Naive thymus-derived CD4-positive, alpha-beta T cell (primary cell): ENCODE data around the gene PAX7. TPM values are rescaled to one million over a fixed set of nuclear protein-coding genes. Genes with fewer than 3 reads are reported as not detected.
"Not testable (repeated sequence)": the region's sequence is repeated elsewhere in the genome, so short reads cannot be mapped to it uniquely, and the experiment has no call there.

Source experiments
- ATAC-seq: fragments of 150-1000 bp; cut with Tn5 transposase; 2 replicates; pipeline ENCODE4 v1.10.0; 2021; ENCODE audit warnings: mild to moderate bottlenecking, moderate library complexity
- CTCF ChIA-PET: fragments of 350-600 bp; sonication (Branson Sonifier 250); formaldehyde crosslinking; loops from one replicate; lab custom pipeline; 2021; ENCODE audit warnings: antibody characterized with exemption; lab: Charles Lee
- POLR2A ChIA-PET: fragments of 350-600 bp; sonication (Branson Sonifier 250); formaldehyde crosslinking; loops from one replicate; lab custom pipeline; 2021; ENCODE audit warnings: antibody characterized with exemption, inconsistent platforms; lab: Charles Lee
- DNase-seq, 9 donors: peaks; one replicate each; pipeline versions ENCODE4 v3.0.0 to v3.0.0-alpha.2; 2020 to 2022; ENCODE audit warnings: mixed read lengths in 1 of 9
- H3K27ac ChIP-seq: one replicate; pipeline ENCODE4 v1.7.0; 2013; ENCODE audit warnings: mild to moderate bottlenecking, low read depth, low read length, moderate library complexity
- H3K27me3 ChIP-seq, 2 donors: one replicate each; pipeline ENCODE4 v1.7.0; 2013; ENCODE audit warnings: low read length in 2 of 2, mild to moderate bottlenecking in 2 of 2, moderate library complexity in 2 of 2; ENCODE audit not compliant: control insufficient read depth in 2 of 2, insufficient read depth in 2 of 2
- H3K36me3 ChIP-seq, 3 experiments: 1 replicate in 2 of 3; 2 replicates in 1 of 3; pipeline ENCODE4 v1.7.0; 2013; ENCODE audit warnings: low read length in 3 of 3, mild to moderate bottlenecking in 3 of 3, moderate library complexity in 1 of 3; ENCODE audit not compliant: insufficient read depth in 3 of 3, control insufficient read depth in 2 of 3
- H3K4me1 ChIP-seq, 2 donors: one replicate each; pipeline ENCODE4 v1.7.0; 2013; ENCODE audit warnings: low read length in 2 of 2, mild to moderate bottlenecking in 2 of 2, moderate library complexity in 1 of 2; ENCODE audit not compliant: control insufficient read depth in 2 of 2, insufficient read depth in 2 of 2
- H3K4me3 ChIP-seq: 2 replicates; pipeline ENCODE4 v1.7.0; 2013; ENCODE audit warnings: mild to moderate bottlenecking, low read length
- H3K9me3 ChIP-seq, 3 experiments: 1 replicate in 2 of 3; 2 replicates in 1 of 3; pipeline ENCODE4 v1.7.0; 2013; ENCODE audit warnings: low read length in 3 of 3; ENCODE audit not compliant: control insufficient read depth in 2 of 3
- H3K27ac Mint-ChIP-seq, 9 donors: one replicate each; pipeline ENCODE4 v1.8.0; 2020 to 2022; ENCODE audit warnings: mixed read lengths in 9 of 9, mild to moderate bottlenecking in 8 of 9, moderate library complexity in 5 of 9, inconsistent platforms in 2 of 9
- H3K27me3 Mint-ChIP-seq, 5 donors: one replicate each; pipeline ENCODE4 v1.8.0; 2021 to 2022; ENCODE audit warnings: mixed read lengths in 5 of 5, mild to moderate bottlenecking in 1 of 5
- H3K36me3 Mint-ChIP-seq, 5 donors: one replicate each; pipeline ENCODE4 v1.8.0; 2020 to 2022; ENCODE audit warnings: mixed read lengths in 5 of 5, mild to moderate bottlenecking in 3 of 5, inconsistent platforms in 1 of 5
- H3K4me1 Mint-ChIP-seq, 7 donors: one replicate each; pipeline ENCODE4 v1.8.0; 2020 to 2022; ENCODE audit warnings: mixed read lengths in 7 of 7, mild to moderate bottlenecking in 3 of 7, inconsistent platforms in 1 of 7
- H3K4me3 Mint-ChIP-seq, 10 donors: one replicate each; pipeline ENCODE4 v1.8.0; 2020 to 2022; ENCODE audit warnings: mild to moderate bottlenecking in 10 of 10, mixed read lengths in 10 of 10, moderate library complexity in 6 of 10, inconsistent platforms in 2 of 10
- H3K9me3 Mint-ChIP-seq, 11 donors: one replicate each; pipeline ENCODE4 v1.8.0; 2020 to 2022; ENCODE audit warnings: mixed read lengths in 11 of 11, mild to moderate bottlenecking in 4 of 11, inconsistent platforms in 1 of 11, moderate library complexity in 1 of 11
- intact Hi-C, 2 donors: fragments of 100-400 bp; cut with micrococcal nuclease; formaldehyde crosslinking; loops; one replicate each; pipeline ENCODE4 v1.15.1; 2023
- polyA plus RNA-seq, 2 donors: library from polyadenylated mRNA; unstranded; fragments of 300-500 nt; fragmentation: Illumina TruSeq; gene quantifications; one replicate each; pipeline ENCODE4 v1.2.3, GENCODE V29; 2021
- total RNA-seq, 6 experiments: library from RNA in 5 of 6; stranded (reverse) in 5 of 6; gene quantifications; 1 replicate in 5 of 6; 2 replicates in 1 of 6; pipeline ENCODE4 v1.2.3 and lab custom pipeline; 2021 to 2026

Gene PAX7
- total and polyA plus RNA-seq, 7 experiments from 2014 or later, result not detected

DNA sequence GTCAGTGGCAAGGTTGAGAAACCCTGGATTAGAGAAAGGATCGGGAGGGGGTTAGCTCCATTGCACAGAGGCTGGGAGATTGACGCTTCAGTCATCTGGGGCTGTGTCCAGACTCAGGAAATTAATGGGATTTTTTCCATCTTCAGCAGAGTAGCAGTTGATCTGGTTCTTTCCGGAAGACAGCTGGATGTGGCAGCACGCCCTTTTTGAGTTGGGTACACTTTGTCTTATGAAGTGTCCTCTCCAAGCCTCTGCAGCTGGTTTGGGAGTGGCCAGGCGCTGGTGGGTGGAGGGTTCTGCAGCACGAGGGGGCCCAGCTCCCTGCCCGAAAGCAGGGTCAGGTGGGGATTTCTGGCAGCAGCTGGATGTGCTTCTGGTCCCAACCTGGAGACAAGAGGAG is 133.7 kb downstream of the PAX7 start:
- Mint-ChIP-seq H3K4me3 (no peak overlapping the region), H3K27ac (no peak overlapping the region), H3K9me3 (peaks cover 0 to 4% (median 0%) of the 10 kb centered on the region in 11 donors), H3K4me1 (peaks cover 0 to 2% (median 0%) of the 10 kb centered on the region in 7 donors), H3K36me3 (no peaks in the 10 kb centered on the region), H3K27me3 (peaks cover 10 to 49% (median 38%) of the 10 kb centered on the region in 5 donors)
- ATAC-seq, result no peak
- Histone ChIP-seq H3K9me3 (no peaks in the 10 kb centered on the region), H3K27ac (no peak overlapping the region), H3K4me3 (no peak overlapping the region), H3K4me1 (no peaks in the 10 kb centered on the region), H3K27me3 (no peaks in the 10 kb centered on the region), H3K36me3 (no peaks in the 10 kb centered on the region)
- no peak for DNase-seq
- intact Hi-C loops, result no loop called here
- ChIA-PET CTCF (no interaction called here), POLR2A (no interaction called here)

DNA sequence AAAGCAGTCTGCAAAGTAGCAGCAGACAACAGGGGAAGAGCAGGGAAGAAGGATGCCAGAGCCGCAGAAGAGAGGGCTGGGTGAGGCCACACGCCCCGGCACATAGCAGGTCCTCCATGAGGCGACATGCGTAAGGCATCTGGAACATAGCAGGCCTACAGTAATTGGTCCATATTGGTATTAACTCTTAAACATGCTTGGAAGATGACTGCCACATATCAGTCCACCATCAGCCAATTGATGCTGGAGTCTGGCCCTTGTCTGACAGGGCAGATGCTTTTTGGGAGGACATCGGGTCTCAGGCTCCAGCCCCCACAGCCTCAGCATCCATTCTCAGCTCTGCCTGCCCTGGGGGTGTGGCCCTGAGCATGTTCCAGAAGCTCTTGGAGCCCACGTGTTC is 135.1 kb downstream of the PAX7 start:
- no peaks in the 10 kb centered on the region for H3K9me3 ChIP-seq
- H3K27ac ChIP-seq, result no peak overlapping the region
- H3K4me1 Mint-ChIP-seq, result peaks cover 0 to 1% (median 0%) of the 10 kb centered on the region in 7 donors
- H3K27me3 Mint-ChIP-seq, result peaks cover 15 to 54% (median 42%) of the 10 kb centered on the region in 5 donors
- H3K36me3 Mint-ChIP-seq, result no peaks in the 10 kb centered on the region
- ATAC-seq (no peak), DNase-seq (no peak)
- H3K9me3 Mint-ChIP-seq, result peaks cover 0 to 4% (median 0%) of the 10 kb centered on the region in 11 donors
- no peak overlapping the region for H3K27ac Mint-ChIP-seq
- no peak overlapping the region for H3K4me3 ChIP-seq
- no peaks in the 10 kb centered on the region for H3K27me3 ChIP-seq
- intact Hi-C loops, result no loop called here
- H3K36me3 ChIP-seq, result no peaks in the 10 kb centered on the region
- no peaks in the 10 kb centered on the region for H3K4me1 ChIP-seq
- POLR2A ChIA-PET, result no interaction called here
- H3K4me3 Mint-ChIP-seq, result no peak overlapping the region
- CTCF ChIA-PET, result no interaction called here

- H3K27me3 ChIP-seq, result no peaks in the 10 kb centered on the region
- POLR2A ChIA-PET, result no interaction called here
- intact Hi-C loops, result no loop called here
- Mint-ChIP-seq H3K27ac (no peak overlapping the region), H3K27me3 (peaks cover 15 to 51% (median 40%) of the 10 kb centered on the region in 5 donors), H3K4me3 (no peak overlapping the region), H3K4me1 (no peaks in the 10 kb centered on the region), H3K9me3 (peaks cover 0 to 4% (median 0%) of the 10 kb centered on the region in 11 donors), H3K36me3 (no peaks in the 10 kb centered on the region)
- no peak overlapping the region for H3K4me3 ChIP-seq
- no peak overlapping the region for H3K27ac ChIP-seq
- H3K9me3 ChIP-seq, result no peaks in the 10 kb centered on the region
- H3K36me3 ChIP-seq, result no peaks in the 10 kb centered on the region
- H3K4me1 ChIP-seq, result no peaks in the 10 kb centered on the region
- ATAC-seq (no peak), DNase-seq (no peak)
- CTCF ChIA-PET, result no interaction called here
These were observed 135.7 kb downstream of the PAX7 start for GRCh38 chr1:18766328-18766727.

- H3K4me1 Mint-ChIP-seq, H3K36me3 ChIP-seq, H3K4me3 Mint-ChIP-seq, H3K9me3 ChIP-seq, H3K36me3 Mint-ChIP-seq, H3K27me3 ChIP-seq, H3K4me1 ChIP-seq, ATAC-seq, intact Hi-C loops, H3K27ac Mint-ChIP-seq, DNase-seq, H3K4me3 ChIP-seq, H3K9me3 Mint-ChIP-seq, H3K27ac ChIP-seq, POLR2A ChIA-PET, CTCF ChIA-PET: not testable (repeated sequence)
- peaks cover 15 to 55% (median 29%) of the 10 kb centered on the region in 5 donors for H3K27me3 Mint-ChIP-seq
These were observed 136.9 kb downstream of the PAX7 start for GRCh38 chr1:18767576-18767975.

GRCh38 chr1:18768086-18768485 is 137.4 kb downstream of the PAX7 start:
- Mint-ChIP-seq H3K4me3 (no peak overlapping the region), H3K27ac (no peak overlapping the region), H3K36me3 (no peaks in the 10 kb centered on the region), H3K27me3 (peaks cover 15 to 55% (median 29%) of the 10 kb centered on the region in 5 donors), H3K4me1 (no peaks in the 10 kb centered on the region), H3K9me3 (no peaks in the 10 kb centered on the region)
- ATAC-seq (no peak), DNase-seq (no peak)
- intact Hi-C loops, result no loop called here
- Histone ChIP-seq H3K27me3 (no peaks in the 10 kb centered on the region), H3K36me3 (no peaks in the 10 kb centered on the region), H3K9me3 (no peaks in the 10 kb centered on the region), H3K4me1 (no peaks in the 10 kb centered on the region), H3K27ac (no peak overlapping the region), H3K4me3 (no peak overlapping the region)
- POLR2A ChIA-PET, result no interaction called here
- CTCF ChIA-PET, result no interaction called here

DNA sequence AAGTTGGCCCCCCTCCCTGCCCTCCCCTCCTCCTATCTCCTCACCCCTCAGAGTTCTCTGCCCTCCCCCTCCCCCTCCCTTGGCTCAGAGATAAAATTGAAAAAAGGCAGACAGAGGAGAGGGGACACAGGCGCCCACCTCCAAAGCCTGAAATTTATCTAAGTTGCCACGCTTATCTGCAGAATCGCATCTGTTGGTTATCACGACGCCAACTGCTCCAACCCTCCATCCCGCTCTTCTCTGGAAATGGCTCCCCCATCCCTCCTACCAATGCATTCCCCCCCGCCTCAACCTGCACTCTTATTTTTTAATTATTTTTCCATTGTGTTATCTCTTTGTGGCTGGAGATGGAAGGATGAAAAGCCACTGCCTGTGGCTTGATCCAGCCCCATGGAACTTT is 138.5 kb downstream of the PAX7 start:
- H3K9me3 Mint-ChIP-seq, result no peaks in the 10 kb centered on the region
- no peaks in the 10 kb centered on the region for H3K4me1 ChIP-seq
- H3K4me1 Mint-ChIP-seq, result no peaks in the 10 kb centered on the region
- no peaks in the 10 kb centered on the region for H3K36me3 ChIP-seq
- no peak overlapping the region for H3K4me3 Mint-ChIP-seq
- H3K4me3 ChIP-seq, result no peak overlapping the region
- POLR2A ChIA-PET, result no interaction called here
- H3K36me3 Mint-ChIP-seq, result no peaks in the 10 kb centered on the region
- no peak overlapping the region for H3K27ac ChIP-seq
- intact Hi-C loops, result no loop called here
- DNase-seq (no peak), ATAC-seq (no peak)
- CTCF ChIA-PET, result no interaction called here
- H3K27me3 Mint-ChIP-seq, result peaks cover 17 to 51% (median 37%) of the 10 kb centered on the region in 5 donors
- H3K27me3 ChIP-seq, result no peaks in the 10 kb centered on the region
- no peak overlapping the region for H3K27ac Mint-ChIP-seq
- no peaks in the 10 kb centered on the region for H3K9me3 ChIP-seq

DNA sequence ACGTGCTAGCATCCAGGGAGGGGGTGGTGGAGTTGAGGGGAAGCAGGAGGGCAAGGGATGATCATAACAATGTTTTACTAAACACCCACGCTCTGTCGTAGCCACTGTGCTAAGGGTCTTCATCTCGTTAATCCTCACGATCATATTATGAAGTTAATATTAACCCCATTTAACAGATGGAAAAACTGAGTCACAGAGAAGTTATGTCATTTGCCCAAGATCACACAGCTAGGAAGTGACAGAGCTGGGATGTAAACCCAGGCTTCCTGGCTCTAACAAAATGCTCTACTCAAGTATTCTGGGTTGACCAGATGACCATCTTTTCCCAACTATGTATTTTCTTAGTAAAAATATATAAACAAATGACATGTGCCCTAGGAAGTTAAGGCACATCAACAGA is 140.2 kb downstream of the PAX7 start:
- H3K4me3 Mint-ChIP-seq, result no peak overlapping the region
- intact Hi-C loops, result no loop called here
- CTCF ChIA-PET, result no interaction called here
- ATAC-seq (no peak), DNase-seq (no peak)
- H3K36me3 Mint-ChIP-seq, result no peaks in the 10 kb centered on the region
- Histone ChIP-seq H3K4me3 (no peak overlapping the region), H3K36me3 (no peaks in the 10 kb centered on the region), H3K27ac (no peak overlapping the region), H3K4me1 (no peaks in the 10 kb centered on the region), H3K27me3 (no peaks in the 10 kb centered on the region), H3K9me3 (no peaks in the 10 kb centered on the region)
- H3K27me3 Mint-ChIP-seq, result peaks cover 19 to 55% (median 47%) of the 10 kb centered on the region in 5 donors
- no peaks in the 10 kb centered on the region for H3K9me3 Mint-ChIP-seq
- POLR2A ChIA-PET, result no interaction called here
- H3K27ac Mint-ChIP-seq, result no peak overlapping the region
- no peaks in the 10 kb centered on the region for H3K4me1 Mint-ChIP-seq
